8988T (cell line): ENCODE measurements around the gene HK1.
A peak's percentile ranks its signal among the peaks of the same experiment; 100 is the strongest.

Experiments
- DNase-seq: peaks from one replicate; pipeline ENCODE4 v3.0.0; 2011

The HK1 gene

DNA sequence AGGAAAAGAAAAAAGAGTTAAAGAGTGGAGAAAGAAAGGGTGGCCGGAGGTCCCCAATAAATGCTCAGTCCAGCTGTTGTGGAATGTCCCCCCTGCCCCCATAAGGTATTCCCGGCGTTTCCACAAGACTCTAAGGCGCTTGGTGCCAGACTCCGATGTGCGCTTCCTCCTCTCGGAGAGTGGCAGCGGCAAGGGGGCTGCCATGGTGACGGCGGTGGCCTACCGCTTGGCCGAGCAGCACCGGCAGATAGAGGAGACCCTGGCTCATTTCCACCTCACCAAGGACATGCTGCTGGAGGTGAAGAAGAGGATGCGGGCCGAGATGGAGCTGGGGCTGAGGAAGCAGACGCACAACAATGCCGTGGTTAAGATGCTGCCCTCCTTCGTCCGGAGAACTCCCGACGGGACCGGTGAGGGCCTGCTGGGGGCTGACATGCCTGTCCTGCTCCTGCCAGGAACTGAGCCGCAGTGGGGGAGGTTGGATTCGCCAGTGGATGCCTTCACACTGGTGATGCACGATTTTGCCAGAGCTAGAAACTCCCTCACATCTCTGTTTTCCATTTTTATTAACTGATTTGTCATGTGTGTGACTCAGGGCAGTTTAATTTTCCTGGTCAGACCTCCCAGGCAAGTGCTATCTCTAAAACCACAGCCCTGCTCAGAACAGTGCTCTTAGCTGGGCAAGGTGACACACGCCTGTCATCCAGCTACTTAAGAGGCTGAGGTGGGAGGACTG lies 104.3 kb downstream of the HK1 start:
- DNase-seq: no peak

DNA sequence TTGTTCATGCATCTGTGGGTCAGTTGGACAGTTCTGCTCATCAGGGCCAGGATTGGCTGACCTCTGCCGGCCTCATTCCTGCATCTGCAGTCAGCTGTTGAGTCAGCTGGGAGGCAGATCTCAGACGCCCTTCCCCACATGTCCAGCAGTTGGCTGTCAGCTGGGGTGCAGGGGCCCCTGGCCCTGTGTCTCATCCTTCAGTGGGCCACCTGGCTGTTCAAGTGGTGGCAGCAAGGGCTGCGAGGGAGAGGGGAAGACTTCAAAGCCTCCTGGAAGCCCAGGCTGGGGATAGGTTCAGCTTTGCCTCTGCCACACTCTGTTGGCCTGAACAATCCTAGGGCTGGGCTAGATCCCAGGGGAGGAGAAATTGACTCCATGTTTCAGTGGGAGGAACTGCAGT lies 105.3 kb downstream of the HK1 start:
- no peak for DNase-seq

DNA sequence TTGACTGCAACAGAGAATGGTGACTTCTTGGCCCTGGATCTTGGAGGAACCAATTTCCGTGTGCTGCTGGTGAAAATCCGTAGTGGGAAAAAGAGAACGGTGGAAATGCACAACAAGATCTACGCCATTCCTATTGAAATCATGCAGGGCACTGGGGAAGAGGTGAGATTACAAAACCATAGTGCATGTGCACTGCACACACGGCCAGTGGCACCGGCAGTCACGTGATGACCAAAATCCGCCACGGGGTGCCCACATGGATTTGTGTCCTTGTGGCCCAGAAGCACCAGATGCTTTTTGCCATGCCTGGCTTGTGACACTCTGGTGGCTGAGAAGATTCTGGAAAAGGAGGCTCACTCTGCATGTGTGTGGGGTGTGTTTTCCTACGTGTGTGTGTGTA lies 106.0 kb downstream of the HK1 start:
- no peak for DNase-seq

DNA sequence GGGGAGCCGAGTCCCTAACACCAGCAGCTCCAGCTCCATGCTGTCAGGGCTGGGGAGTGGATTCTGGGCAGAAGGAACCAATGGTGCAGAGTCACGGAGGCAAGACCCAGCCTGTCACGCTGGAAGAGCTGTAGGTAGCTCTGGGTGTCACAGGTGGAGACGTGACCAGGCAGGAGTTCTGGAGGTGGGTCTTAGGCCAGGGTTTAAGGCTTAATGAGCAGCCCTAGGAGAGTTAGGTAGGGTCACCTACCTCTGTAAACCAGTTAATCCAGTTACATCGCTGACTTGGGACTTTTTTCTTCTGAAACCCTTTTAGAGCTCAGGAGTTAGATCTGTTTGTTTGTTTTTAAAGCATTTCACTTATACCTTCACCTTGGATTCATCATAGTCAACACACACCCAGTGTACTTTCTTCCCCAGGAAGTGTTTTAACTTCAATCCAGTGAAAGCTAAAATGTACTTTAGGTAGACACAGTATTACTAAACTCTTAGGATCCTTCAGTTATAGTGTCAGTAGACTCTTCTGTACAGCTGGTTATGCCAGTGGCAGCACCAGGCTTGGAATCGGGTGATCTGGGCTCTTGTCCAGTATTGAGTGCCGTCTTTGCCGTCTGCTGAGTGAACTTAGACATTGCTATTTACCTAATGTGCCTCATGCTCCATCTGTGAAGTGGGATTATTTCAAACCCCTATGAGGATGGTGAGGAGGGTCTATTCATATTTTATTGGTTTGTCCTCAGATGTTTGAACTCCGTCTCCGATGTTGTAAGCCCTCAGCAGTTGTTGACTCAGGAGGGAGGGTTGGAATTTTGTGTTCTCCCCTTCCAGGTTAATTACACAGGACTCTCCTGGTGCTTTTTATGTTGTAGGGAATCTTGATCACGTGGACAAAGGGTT lies 107.4 kb downstream of the HK1 start:
- DNase-seq: no peak

DNA sequence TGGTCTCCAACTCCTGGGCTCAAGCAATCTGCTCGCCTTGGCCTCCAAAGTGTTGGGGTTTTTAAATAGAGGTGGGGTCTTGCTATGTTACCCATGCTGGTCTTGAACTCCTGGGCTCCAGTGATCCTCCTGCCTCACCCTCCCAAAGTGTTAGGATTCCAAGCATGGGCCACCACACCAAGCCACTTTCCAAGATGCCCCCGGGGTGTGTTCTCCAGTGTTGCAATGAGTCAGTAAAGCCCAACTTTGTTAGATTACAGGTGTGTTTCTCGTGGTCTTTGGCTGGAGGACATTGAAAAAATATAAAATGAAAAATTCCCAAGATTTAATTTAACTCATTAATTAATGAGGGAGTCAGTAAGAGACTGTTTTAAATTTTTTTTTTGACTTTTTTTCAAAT lies 109.2 kb downstream of the HK1 start:
- no peak for DNase-seq

DNA sequence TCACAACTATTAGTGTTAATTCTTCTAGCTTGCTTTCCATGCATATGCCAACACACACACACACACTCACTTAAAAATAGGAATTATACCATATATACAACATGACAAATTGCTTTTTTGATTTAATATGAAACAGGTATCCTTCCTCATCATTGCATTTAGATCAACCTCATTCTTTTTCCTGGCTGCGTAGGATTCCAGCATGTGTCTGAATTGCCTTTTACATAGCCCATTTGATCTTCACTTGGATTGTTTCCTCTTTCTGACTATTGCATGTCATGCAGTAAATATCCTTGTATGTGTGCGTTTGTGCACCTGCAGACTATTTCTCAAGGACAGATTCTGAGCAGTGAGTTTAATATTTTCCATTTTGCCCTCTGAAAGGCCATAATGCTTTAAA lies 110.2 kb downstream of the HK1 start:
- DNase-seq: no peak

DNA sequence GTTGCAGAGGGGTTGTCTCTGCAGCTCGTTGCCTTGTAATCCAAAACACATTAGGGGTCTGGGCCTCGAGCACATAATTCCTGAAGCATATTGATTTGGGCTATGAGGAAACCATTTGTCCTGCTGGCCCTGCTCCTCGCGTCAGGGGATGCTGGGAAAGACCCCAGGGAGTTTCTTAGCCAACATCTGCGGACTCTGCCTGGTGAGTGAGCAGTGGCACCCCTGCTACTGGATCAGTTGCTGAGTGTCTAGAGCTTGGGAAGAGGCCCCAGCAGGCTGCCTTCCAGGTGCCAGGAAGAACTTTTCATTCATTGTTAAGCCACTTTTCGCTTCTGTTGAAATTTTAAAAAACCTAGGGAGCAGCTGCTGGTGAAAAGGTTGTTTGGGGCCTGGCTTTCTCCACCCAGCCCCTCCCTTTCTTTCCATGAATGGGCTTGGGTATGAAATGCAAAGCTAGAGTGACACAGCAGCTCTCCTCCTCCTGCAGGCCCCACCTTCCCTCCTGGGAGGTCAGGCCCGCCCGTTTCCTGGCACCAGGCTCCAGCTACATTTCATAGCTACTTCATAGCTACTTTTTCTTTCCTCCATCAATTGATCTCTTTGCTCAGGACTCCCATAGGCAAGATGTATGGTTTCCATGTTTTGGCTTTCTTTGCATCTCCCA lies 111.7 kb downstream of the HK1 start:
- DNase-seq: no peak

DNA sequence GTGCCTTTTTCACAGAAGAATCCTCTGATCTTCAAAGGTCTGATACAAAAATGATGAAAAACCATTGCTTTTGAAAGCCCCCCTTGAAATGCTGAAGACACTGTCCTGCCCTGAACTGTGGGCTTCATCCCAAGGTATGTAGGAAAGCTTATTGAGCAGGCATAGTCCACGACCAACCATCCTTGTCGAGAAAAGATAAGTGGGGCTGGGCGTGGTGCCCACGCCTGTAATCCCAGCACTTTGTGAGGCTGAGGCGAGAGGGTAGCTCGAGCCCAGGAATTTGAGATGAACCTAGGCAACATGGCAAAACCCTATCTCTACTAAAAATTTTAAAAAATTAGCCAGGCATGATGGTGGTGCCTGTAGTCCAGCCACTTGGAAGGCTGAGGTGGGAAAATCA lies 112.9 kb downstream of the HK1 start:
- no peak for DNase-seq

DNA sequence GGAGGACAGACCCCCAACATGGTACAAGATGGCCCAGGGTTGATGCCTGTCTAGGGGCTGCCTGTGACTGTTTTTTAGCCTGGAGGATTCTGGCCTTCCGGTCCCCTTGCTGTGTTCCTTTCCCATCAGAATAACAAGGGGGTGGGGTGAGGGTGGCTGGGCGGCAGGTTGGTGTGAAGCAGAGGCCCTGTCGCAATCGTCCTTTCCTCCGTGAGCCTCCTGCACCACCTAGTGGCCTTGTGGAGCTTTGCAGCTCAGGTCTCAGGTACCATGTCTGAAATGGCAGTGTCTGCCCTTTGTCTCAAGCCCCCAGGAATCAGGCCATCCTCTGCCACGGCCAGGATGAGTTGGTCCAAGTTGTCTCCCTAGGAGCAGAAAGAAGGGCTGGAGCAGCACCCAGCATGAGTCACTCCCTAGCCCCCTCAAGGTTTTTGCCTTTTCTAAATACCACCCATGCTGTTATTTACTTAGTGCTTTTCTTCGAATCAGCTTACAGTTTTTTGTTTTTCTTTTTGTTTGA lies 114.2 kb downstream of the HK1 start:
- DNase-seq: peak; percentile 82

DNA sequence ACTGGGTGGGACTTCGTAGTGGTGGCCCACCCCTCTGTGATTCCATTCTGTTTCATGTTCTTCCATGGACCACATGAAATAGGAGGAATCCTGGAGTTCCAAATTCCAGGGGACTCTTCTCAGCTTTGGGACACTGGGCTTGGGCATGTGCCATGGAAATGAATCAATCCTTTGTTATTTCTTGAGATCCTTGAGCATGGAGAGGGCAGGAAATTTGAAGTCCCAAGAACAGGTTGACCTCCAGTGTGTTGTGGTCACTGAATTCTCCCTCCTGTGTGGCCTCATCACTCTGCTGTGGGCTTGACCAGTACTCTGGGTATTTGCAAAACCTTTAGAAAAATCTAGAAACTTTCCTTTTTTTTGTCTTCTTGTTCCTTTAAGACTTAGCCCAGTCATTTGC lies 115.7 kb downstream of the HK1 start:
- DNase-seq: no peak

DNA sequence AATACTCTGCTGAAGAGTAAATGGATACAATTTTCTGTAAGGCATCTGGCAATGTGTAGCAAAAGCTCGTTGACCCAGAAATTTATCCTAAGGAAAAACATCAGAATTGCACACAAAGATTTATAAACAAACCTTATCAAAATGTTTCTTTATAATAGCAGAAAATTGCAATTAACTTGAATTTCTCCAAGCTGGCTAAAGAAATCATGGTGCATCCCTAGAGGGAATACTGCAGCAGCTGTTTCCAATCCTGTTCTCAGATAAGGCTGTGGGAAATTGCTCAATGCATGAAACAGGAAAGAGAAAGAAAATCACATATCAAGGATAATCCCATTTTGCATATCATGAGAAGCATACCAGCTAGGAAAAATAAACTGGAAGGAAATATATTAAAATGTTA lies 119.7 kb downstream of the HK1 start:
- no peak for DNase-seq

DNA sequence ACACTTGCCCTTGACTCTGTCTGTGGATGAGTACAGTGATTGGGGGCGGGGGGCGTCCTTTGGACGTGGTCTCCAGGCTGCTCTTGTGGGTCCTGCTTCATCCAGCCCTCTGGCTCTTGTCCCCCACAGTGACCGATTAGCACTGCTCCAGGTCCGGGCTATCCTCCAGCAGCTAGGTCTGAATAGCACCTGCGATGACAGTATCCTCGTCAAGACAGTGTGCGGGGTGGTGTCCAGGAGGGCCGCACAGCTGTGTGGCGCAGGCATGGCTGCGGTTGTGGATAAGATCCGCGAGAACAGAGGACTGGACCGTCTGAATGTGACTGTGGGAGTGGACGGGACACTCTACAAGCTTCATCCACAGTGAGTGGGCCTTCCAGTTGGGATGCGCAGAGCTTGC lies 120.2 kb downstream of the HK1 start:
- DNase-seq: no peak

DNA sequence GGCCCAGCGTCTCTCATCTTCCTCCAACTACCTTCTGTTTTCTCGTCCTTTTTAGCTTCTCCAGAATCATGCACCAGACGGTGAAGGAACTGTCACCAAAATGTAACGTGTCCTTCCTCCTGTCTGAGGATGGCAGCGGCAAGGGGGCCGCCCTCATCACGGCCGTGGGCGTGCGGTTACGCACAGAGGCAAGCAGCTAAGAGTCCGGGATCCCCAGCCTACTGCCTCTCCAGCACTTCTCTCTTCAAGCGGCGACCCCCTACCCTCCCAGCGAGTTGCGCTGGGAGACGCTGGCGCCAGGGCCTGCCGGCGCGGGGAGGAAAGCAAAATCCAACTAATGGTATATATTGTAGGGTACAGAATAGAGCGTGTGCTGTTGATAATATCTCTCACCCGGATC lies 122.6 kb downstream of the HK1 start:
- no peak for DNase-seq

DNA sequence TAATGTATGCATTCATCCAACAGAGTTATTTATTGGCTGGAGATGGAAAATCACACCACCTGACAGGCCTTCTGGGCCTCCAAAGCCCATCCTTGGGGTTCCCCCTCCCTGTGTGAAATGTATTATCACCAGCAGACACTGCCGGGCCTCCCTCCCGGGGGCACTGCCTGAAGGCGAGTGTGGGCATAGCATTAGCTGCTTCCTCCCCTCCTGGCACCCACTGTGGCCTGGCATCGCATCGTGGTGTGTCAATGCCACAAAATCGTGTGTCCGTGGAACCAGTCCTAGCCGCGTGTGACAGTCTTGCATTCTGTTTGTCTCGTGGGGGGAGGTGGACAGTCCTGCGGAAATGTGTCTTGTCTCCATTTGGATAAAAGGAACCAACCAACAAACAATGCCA lies 123.1 kb downstream of the HK1 start:
- no peak for DNase-seq

DNA sequence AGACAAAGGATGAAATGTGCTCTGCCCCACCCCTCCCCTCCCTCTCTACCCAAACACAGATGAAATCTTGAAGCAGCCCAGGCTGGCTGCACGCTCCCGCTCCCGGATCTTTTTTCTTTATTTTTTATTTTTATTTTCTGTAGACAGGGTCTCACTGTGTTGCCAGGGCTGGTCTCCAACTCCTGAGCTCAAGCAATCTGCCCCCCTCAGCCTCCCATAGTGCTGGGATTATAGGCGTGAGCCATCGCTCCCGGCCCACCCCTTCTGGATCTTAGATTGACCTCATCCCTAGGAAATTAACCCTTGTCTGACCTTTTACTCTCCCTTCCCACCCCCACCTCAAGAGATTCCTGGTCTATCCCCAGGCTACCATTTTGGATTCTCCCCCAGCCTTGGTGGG lies 124.1 kb downstream of the HK1 start:
- no peak for DNase-seq

DNA sequence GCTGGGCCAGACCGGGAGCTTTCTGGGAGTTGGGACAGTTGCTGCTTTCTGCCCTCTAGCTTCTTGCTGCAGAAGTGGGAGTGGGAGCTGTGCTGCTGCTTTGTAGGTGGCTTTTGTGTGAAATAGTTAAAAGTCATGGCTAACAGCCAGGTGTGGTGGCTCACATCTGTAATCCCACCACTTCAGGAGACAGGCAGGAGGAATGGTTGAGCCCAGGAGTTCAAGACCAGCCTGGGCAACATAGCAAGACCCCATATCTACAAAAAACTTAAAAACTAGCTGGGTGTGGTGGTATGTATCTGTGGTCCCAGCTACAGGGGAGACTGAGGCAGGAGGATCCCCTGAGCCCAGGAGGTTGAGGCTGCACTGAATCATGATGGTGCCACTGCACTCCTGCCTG lies 124.8 kb downstream of the HK1 start:
- DNase-seq: no peak

DNA sequence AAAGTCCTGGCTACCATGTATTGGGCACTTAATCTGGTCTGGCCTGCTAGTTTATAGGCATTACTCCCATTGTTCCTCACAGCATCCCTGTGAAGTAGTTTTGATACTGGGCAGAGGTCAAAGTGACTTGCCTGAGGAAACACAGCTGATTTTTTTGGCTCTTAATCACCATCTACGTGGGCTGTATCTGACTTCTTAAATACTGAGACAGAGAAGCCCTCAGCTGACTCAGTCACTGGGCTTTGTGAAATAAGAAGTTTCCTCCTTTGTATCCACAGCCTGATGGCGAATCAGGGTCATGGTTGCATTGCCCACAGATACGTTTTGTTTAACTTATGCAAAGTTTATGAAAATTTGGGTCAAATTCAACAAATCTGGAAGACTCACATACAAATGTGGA lies 125.2 kb downstream of the HK1 start:
- no peak for DNase-seq

DNA sequence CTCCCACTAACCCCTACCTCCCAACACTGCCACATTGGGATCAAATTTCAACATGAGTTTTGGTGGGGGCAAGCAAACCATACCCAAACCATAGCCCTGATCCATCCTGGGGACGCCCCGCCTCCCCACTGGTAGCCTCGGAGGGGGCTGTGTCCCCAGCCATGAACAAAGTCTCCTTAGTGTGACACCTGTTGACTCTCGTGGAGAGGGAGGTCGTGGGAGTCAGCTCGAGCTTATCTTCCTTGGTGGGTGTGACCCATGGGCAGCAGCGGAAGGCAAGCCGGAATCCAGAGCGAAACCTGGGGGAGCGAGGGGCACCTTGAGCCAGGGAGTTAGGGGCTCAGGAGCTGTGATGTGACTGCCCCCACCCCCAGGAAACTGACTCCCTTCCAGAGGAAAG lies 126.5 kb downstream of the HK1 start:
- no peak for DNase-seq

DNA sequence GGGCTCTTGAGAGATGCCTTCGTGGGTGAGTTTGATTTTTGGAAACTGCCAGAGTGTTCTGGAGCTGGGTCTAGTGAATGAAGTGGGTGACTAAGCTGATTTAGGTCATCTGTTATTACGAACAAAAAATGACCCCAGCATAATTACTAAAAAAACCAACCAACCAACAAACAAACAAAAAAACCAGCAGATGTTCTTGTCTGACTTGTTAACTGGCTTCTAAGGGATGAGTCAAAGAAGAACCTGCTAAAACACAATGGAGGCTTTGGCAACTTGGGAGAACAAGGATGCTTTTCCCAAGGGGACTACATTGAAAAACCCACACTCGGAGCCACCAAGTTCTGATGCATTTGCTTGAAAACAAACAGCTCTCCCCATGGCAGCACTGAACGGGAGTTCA lies 126.9 kb downstream of the HK1 start:
- DNase-seq: no peak

DNA sequence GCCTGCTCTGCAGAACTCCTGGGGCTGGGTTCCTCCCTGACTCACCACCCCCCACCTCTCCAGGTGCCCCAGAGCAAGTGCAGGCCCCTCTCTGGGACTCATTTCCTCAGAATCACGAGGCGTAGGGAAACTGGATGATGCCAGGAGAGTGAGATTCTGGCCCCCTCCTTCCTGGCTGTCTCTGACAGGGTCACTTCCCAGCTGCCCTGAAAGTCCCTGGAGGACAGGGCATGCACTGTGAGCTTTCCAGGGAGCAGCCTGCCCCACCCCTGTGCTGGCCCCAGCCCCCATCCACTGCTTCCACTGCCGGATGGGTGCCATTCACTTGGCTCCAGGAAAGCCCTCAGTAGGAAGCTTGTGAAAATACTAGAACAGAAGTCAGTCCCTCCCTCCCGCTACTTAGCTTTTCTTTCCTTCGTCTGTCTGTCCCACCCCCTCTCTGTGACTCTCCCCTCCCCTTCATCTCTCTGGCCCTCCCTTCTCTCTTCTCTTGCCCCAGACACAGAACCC lies 128.1 kb downstream of the HK1 start:
- no peak for DNase-seq

DNA sequence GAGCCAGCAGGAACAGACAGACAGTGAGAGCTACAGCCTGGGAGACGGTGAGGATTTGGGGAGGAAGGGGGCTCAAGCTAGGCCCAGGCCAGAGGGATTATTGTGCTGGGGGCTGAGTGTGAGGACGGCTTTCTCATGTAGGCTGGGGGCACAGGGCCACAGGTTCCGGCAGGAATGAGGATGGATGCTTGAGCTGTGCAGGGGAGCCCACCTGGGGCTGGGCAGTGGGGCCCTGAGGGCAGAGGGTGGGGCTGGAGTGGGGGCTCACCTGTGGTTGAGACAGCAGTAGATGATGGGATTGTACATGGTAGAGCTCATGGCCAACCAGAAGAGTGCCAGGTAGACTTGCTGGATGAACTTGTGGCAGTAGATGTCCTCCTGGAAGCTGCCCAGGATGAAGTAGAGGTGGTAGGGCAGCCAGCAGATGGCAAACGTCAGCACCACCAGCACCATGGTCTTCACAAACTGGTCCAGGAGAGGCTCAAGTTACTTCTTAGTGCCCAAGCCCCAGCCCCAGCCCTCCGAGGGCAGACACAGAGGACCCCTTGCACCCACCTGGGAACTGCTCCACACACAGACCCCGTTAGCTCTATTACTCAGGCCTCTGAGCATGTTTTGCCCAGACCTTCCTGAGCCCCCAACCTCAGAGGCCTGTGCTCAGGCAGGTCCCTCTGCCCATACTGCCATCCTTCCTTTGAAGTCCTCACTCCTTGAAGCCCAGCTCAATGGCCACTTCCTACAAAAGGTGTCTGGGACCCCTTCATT lies 128.7 kb downstream of the HK1 start:
- no peak for DNase-seq

DNA sequence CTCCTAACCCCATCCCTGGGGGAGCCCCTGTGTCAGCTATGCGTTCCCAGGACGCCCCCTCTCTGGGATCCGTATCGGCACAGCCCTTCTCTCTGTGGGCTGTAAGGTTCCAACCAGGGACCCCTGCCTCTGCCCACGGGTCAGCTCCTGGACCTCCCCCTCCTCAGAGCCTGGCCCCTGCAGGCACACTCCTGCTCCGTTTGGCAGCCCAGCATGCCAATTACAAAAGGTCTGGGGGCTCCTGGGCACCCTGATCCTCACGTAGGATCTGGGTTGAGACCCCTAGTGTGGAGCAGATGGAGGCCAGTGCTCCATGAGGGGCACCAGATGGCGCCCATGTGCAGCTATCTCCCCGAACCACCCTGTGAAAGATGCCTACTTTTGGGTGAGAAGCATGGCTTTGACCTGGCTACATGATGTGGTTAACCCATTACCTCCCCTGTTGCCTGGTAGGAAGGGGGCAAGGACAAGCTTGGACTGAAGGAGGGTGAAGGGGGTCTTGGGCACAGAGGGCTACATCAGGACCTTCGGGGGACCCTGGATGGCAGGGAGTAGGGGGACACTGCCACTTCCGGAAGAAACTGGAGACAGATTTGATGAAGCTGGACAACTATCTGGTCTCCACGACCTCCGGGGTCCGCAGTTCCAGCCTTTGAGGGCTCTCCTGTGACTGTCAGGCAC lies 129.5 kb downstream of the HK1 start:
- peak; percentile 67 for DNase-seq
